HG03039 (cell line): ENCODE measurements around the gene TUBA4B.
"Not testable (repeated sequence)": the region's sequence is repeated elsewhere in the genome, so short reads cannot be mapped to it uniquely, and the experiment has no call there.

Experiments used
- ATAC-seq: cut with Tn5 transposase; IDR thresholded peaks from one replicate; pipeline ENCODE4 v1.9.1; 2021; ENCODE audit warnings: mild to moderate bottlenecking, moderate library complexity; ENCODE audit not compliant: unreplicated experiment

TUBA4B gene

GRCh38 chr2:219247678-219248642 is 5.1 kb upstream of the TUBA4B start:
- no peak for ATAC-seq

GRCh38 chr2:219248845-219249202 is 4.2 kb upstream of the TUBA4B start:
- ATAC-seq = no peak

GRCh38 chr2:219249203-219249980 is 3.7 kb upstream of the TUBA4B start:
- ATAC-seq = no peak

- ATAC-seq = no peak
These were observed 2.8 kb upstream of the TUBA4B start for GRCh38 chr2:219250049-219250781.

- no peak for ATAC-seq
These were observed 1.4 kb upstream of the TUBA4B start for GRCh38 chr2:219251656-219252055.

- no peak for ATAC-seq
These were observed 959 bp upstream of the TUBA4B start for GRCh38 chr2:219252084-219252483.

GRCh38 chr2:219252570-219252899 is 508 bp upstream of the TUBA4B start:
- no peak for ATAC-seq

- ATAC-seq = peak; percentile 58
These were observed 928 bp downstream of the TUBA4B start, which contains the start of gene TUBA4A for GRCh38 chr2:219253753-219254589. TUBA4A (minus strand) TSS chr2:219253918; CDS start chr2:219253858, 60 bp downstream.

- peak; percentile 14 for ATAC-seq
These were observed 1.7 kb downstream of the TUBA4B start for GRCh38 chr2:219254590-219255201.

- not testable (repeated sequence) for ATAC-seq
These were observed 5.9 kb downstream of the TUBA4B start for GRCh38 chr2:219258942-219259341.

GRCh38 chr2:219261024-219261855 is 8.2 kb downstream of the TUBA4B start:
- ATAC-seq = no peak

- no peak for ATAC-seq
These were observed 13.2 kb downstream of the TUBA4B start for GRCh38 chr2:219266232-219266631.

- no peak for ATAC-seq
These were observed 13.8 kb downstream of the TUBA4B start for GRCh38 chr2:219266886-219267285.

- no peak for ATAC-seq
These were observed 15.3 kb downstream of the TUBA4B start for GRCh38 chr2:219268294-219268693.

- ATAC-seq = no peak
These were observed 16.5 kb downstream of the TUBA4B start for GRCh38 chr2:219269362-219270054.

GRCh38 chr2:219270055-219270372 is 17.0 kb downstream of the TUBA4B start:
- ATAC-seq = no peak

GRCh38 chr2:219271021-219271420 is 18.0 kb downstream of the TUBA4B start:
- no peak for ATAC-seq

- no peak for ATAC-seq
These were observed 19.3 kb downstream of the TUBA4B start for GRCh38 chr2:219272356-219272755.

- no peak for ATAC-seq
These were observed 20.0 kb downstream of the TUBA4B start for GRCh38 chr2:219272995-219273394.
